Measurements from ENCODE around the gene PIGK.
A peak's percentile ranks its signal among the peaks of the same experiment; 100 is the strongest.

Gene PIGK

GRCh38 chr1:77096496-77097255 lies 122.6 kb downstream of the PIGK start:
- no peak for DNase-seq

GRCh38 chr1:77095236-77095635 lies 124.0 kb downstream of the PIGK start:
- DNase-seq, result no peak

- no peak for DNase-seq
Measured at GRCh38 chr1:77089756-77090155, 129.5 kb downstream of the PIGK start.

GRCh38 chr1:77085109-77085508 lies 134.1 kb downstream of the PIGK start:
- DNase-seq, result no peak

- no peak for DNase-seq
Measured at GRCh38 chr1:77084457-77084856, 134.8 kb downstream of the PIGK start.

GRCh38 chr1:77081834-77082233 lies 137.4 kb downstream of the PIGK start:
- DNase-seq, result no peak

- peak in 3 of 4 experiments; percentile 5 to 26 (median 13) for DNase-seq
Measured at GRCh38 chr1:77076759-77077158, 142.5 kb downstream of the PIGK start.

GRCh38 chr1:77068013-77068412 lies 151.2 kb downstream of the PIGK start:
- DNase-seq, result no peak

- DNase-seq, result no peak
Measured at GRCh38 chr1:77065693-77066342, 153.4 kb downstream of the PIGK start.

GRCh38 chr1:77064246-77064645 lies 155.0 kb downstream of the PIGK start:
- no peak for DNase-seq

GRCh38 chr1:77063118-77063517 lies 156.1 kb downstream of the PIGK start:
- no peak for DNase-seq

GRCh38 chr1:77061162-77061561 lies 158.1 kb downstream of the PIGK start:
- DNase-seq, result no peak

- peak in 3 of 4 experiments; percentile 31 to 49 (median 47) for DNase-seq
Measured at GRCh38 chr1:77060000-77060399, 159.2 kb downstream of the PIGK start.

GRCh38 chr1:77057994-77058585 lies 161.1 kb downstream of the PIGK start:
- DNase-seq, result no peak

- DNase-seq, result no peak
Measured at GRCh38 chr1:77056525-77056924, 162.7 kb downstream of the PIGK start.

- no peak for DNase-seq
Measured at GRCh38 chr1:77051425-77051824, 167.8 kb downstream of the PIGK start.

GRCh38 chr1:77048615-77049005 lies 170.6 kb downstream of the PIGK start:
- DNase-seq, result peak in 2 of 4 experiments; percentile 5 to 12

GRCh38 chr1:77047978-77048614 lies 171.1 kb downstream of the PIGK start:
- peak in 3 of 4 experiments; percentile 3 to 17 (median 8) for DNase-seq

GRCh38 chr1:77047575-77047974 lies 171.7 kb downstream of the PIGK start:
- DNase-seq, result no peak

GRCh38 chr1:77044133-77044849 lies 174.9 kb downstream of the PIGK start:
- DNase-seq, result no peak

GRCh38 chr1:77040826-77041225 lies 178.4 kb downstream of the PIGK start:
- DNase-seq, result peak; percentile 30 to 59 (median 34)

GRCh38 chr1:77039739-77040138 lies 179.5 kb downstream of the PIGK start:
- DNase-seq, result no peak

GRCh38 chr1:77039111-77039510 lies 180.1 kb downstream of the PIGK start:
- DNase-seq, result no peak
